H1 (cell line): ENCODE data around the gene SMAD6. TPM values are rescaled to one million over a fixed set of nuclear protein-coding genes. Genes with fewer than 3 reads are reported as not detected.

Experiments used
- BRCA1 ChIP-seq: IDR thresholded peaks from 2 replicates; pipeline ENCODE4 v1.6.1; 2012; ENCODE audit warnings: low read depth, low read length, improper control_type of control experiment
- SP2 ChIP-seq: IDR thresholded peaks from 2 replicates; pipeline ENCODE4 v1.6.1; 2012; ENCODE audit warnings: mild to moderate bottlenecking, low read length, inconsistent platforms
- polyA plus RNA-seq, 7 experiments: library from polyadenylated mRNA; depleted of rRNA in 3 of 7; stranded (reverse) in 5 of 7; unstranded in 2 of 7; fragments of >200 nt in 5 of 7; fragments of 200-250 nt in 2 of 7; gene quantifications; 1 replicate in 5 of 7; 2 replicates in 1 of 7; 4 replicates in 1 of 7; pipeline versions ENCODE4 v1.2.1 to v1.2.3, GENCODE V29; 2011 to 2013; ENCODE audit warnings: missing spikeins in 2 of 7, mixed read lengths in 2 of 7
- total RNA-seq: library from RNA; stranded (reverse); fragmentation: NEBNext Ultra II Directional; extraction: Animal tissue kit (Norgen Biotek cat#: 25700); gene quantifications from 2 replicates; pipeline ENCODE4 v1.2.1, GENCODE V29; 2021
- TF ChIP-seq, protein P1 (sequence below): fragments of 300-600 bp; sonication (generic); IDR thresholded peaks from 2 replicates; pipeline ENCODE4 v1.7.1; 2012; ENCODE audit warnings: low read length, moderate library complexity, mild to moderate bottlenecking, inconsistent platforms; ENCODE audit not compliant: insufficient replicate concordance
- TF ChIP-seq, protein P2 (sequence below): IDR thresholded peaks from 2 replicates; pipeline ENCODE4 v1.6.1; 2012; ENCODE audit warnings: inconsistent platforms

Gene SMAD6
- total and polyA plus RNA-seq, 2 of the 8 experiments (the other 6 are each of a cell fraction or from before 2014, with no cell fraction given) = 1.8 to 7.0 TPM

DNA sequence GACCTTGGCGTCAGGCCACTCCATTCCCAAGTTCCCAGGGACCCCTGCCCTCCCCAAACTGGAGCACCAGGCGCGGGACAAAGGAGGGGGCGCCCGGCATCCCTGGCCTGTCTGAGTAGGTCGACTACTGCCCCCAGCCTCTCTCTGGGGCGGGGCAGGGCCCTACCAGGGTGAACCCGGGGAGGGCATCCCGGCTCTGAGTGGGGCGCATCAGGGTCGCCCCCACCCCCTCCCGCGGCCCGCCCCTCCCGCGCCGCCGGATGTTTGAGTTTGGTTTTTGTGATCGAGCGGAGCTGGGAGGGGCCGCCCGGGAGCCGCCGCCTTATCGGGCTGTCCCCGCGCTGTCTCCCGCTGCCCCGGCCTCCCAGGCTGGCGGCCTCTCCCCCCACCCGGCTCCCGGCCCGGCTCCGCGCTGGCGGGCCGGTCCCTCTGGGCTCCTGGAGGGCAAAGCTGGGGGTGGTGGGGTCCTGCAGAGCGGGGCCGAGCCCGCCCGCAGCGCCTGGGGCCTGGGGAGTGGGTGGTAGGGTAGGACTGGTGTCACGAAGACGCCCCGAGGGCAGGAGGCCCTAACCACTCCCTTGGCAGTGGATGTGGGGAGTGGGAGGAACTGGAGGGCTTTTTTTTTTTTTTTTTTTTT, 47.2 kb upstream of the SMAD6 start (continued):
- TF ChIP-seq, protein P1, sequence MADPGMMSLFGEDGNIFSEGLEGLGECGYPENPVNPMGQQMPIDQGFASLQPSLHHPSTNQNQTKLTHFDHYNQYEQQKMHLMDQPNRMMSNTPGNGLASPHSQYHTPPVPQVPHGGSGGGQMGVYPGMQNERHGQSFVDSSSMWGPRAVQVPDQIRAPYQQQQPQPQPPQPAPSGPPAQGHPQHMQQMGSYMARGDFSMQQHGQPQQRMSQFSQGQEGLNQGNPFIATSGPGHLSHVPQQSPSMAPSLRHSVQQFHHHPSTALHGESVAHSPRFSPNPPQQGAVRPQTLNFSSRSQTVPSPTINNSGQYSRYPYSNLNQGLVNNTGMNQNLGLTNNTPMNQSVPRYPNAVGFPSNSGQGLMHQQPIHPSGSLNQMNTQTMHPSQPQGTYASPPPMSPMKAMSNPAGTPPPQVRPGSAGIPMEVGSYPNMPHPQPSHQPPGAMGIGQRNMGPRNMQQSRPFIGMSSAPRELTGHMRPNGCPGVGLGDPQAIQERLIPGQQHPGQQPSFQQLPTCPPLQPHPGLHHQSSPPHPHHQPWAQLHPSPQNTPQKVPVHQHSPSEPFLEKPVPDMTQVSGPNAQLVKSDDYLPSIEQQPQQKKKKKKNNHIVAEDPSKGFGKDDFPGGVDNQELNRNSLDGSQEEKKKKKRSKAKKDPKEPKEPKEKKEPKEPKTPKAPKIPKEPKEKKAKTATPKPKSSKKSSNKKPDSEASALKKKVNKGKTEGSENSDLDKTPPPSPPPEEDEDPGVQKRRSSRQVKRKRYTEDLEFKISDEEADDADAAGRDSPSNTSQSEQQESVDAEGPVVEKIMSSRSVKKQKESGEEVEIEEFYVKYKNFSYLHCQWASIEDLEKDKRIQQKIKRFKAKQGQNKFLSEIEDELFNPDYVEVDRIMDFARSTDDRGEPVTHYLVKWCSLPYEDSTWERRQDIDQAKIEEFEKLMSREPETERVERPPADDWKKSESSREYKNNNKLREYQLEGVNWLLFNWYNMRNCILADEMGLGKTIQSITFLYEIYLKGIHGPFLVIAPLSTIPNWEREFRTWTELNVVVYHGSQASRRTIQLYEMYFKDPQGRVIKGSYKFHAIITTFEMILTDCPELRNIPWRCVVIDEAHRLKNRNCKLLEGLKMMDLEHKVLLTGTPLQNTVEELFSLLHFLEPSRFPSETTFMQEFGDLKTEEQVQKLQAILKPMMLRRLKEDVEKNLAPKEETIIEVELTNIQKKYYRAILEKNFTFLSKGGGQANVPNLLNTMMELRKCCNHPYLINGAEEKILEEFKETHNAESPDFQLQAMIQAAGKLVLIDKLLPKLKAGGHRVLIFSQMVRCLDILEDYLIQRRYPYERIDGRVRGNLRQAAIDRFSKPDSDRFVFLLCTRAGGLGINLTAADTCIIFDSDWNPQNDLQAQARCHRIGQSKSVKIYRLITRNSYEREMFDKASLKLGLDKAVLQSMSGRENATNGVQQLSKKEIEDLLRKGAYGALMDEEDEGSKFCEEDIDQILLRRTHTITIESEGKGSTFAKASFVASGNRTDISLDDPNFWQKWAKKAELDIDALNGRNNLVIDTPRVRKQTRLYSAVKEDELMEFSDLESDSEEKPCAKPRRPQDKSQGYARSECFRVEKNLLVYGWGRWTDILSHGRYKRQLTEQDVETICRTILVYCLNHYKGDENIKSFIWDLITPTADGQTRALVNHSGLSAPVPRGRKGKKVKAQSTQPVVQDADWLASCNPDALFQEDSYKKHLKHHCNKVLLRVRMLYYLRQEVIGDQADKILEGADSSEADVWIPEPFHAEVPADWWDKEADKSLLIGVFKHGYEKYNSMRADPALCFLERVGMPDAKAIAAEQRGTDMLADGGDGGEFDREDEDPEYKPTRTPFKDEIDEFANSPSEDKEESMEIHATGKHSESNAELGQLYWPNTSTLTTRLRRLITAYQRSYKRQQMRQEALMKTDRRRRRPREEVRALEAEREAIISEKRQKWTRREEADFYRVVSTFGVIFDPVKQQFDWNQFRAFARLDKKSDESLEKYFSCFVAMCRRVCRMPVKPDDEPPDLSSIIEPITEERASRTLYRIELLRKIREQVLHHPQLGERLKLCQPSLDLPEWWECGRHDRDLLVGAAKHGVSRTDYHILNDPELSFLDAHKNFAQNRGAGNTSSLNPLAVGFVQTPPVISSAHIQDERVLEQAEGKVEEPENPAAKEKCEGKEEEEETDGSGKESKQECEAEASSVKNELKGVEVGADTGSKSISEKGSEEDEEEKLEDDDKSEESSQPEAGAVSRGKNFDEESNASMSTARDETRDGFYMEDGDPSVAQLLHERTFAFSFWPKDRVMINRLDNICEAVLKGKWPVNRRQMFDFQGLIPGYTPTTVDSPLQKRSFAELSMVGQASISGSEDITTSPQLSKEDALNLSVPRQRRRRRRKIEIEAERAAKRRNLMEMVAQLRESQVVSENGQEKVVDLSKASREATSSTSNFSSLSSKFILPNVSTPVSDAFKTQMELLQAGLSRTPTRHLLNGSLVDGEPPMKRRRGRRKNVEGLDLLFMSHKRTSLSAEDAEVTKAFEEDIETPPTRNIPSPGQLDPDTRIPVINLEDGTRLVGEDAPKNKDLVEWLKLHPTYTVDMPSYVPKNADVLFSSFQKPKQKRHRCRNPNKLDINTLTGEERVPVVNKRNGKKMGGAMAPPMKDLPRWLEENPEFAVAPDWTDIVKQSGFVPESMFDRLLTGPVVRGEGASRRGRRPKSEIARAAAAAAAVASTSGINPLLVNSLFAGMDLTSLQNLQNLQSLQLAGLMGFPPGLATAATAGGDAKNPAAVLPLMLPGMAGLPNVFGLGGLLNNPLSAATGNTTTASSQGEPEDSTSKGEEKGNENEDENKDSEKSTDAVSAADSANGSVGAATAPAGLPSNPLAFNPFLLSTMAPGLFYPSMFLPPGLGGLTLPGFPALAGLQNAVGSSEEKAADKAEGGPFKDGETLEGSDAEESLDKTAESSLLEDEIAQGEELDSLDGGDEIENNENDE = no peak
- TF ChIP-seq SP2 (no peak), BRCA1 (no peak)
- TF ChIP-seq, protein P2, sequence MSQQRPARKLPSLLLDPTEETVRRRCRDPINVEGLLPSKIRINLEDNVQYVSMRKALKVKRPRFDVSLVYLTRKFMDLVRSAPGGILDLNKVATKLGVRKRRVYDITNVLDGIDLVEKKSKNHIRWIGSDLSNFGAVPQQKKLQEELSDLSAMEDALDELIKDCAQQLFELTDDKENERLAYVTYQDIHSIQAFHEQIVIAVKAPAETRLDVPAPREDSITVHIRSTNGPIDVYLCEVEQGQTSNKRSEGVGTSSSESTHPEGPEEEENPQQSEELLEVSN = no peak
